Measurements from ENCODE around the gene HMGXB3. TPM values are rescaled to one million over a fixed set of nuclear protein-coding genes. Genes with fewer than 3 reads are reported as not detected.

The HMGXB3 gene
- total RNA-seq, 2 donors from 2014 or later = 22.6 to 43.5 TPM

DNA sequence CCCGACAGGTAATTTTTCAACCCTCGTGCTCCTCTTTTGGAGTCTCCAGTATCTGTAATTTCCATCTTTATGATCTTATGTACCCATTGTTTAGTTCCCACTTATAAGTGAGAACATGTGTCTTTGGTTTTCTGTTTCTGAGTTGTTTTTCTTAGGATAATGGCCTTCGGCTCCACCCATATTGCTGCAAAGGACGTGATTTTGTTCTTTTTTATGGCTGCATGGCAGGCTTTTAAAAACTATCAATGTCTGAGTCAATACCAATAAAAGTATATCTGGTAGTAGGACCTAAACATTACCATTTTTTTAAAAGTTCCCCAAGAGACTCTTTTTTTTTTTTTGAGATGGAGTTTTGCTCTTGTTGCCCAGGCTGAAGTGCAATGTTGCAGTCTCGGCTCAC, 43.9 kb upstream of the HMGXB3 start:
- DNase-seq (no peak), ATAC-seq (no peak)
- H3K4me3 ChIP-seq = no peak overlapping the region
- TF ChIP-seq POLR2A (IDR thresholded peaks at IDR 0.05) = no peak
- WGBS, 2 donors = 78 to 88% methylated on average over 5 of the region's 5 CpGs
- peaks cover 15% of the 10 kb centered on the region for H3K4me1 ChIP-seq
- H3K27ac ChIP-seq = no peak overlapping the region
- no peaks in the 10 kb centered on the region for H3K9me3 ChIP-seq
- H3K36me3 ChIP-seq (replicated peaks in 1 of 2; ENCODE audit: insufficient read depth in 1 of 2, low read depth in 2 of 2) = no peaks in the 10 kb centered on the region
- intact Hi-C loops (cut with DNase I) = no loop called here
- no peaks in the 10 kb centered on the region for H3K27me3 ChIP-seq

GRCh38 chr5:149957855-149958254, 42.7 kb upstream of the HMGXB3 start:
- Histone ChIP-seq H3K36me3 (replicated peaks in 1 of 2; ENCODE audit: insufficient read depth in 1 of 2, low read depth in 2 of 2) (no peaks in the 10 kb centered on the region), H3K4me1 (peaks cover 18% of the 10 kb centered on the region), H3K4me3 (no peak overlapping the region), H3K9me3 (no peaks in the 10 kb centered on the region), H3K27ac (no peak overlapping the region), H3K27me3 (no peaks in the 10 kb centered on the region)
- DNase-seq (no peak), ATAC-seq (no peak)
- TF ChIP-seq CTCF (IDR thresholded peaks at IDR 0.05) (no peak), POLR2A (IDR thresholded peaks at IDR 0.05) (no peak)
- intact Hi-C loops (cut with DNase I) = no loop called here
- WGBS, 2 donors = 78 to 79% methylated on average over 4 of the region's 4 CpGs

- no peaks in the 10 kb centered on the region for H3K9me3 ChIP-seq
- WGBS, 2 donors = 41 to 44% methylated on average over 14 of the region's 14 CpGs
- H3K27me3 ChIP-seq = no peaks in the 10 kb centered on the region
- TF ChIP-seq CTCF (IDR thresholded peaks at IDR 0.05) (peak; percentile 10 to 61 (median 34)), POLR2A (IDR thresholded peaks at IDR 0.05) (no peak)
- ATAC-seq (no peak), DNase-seq (peak in 1 of 4 donors; percentile 18)
- intact Hi-C loops (cut with DNase I) = no loop called here
- H3K27ac ChIP-seq = peak overlapping the region; percentile 82 to 91 (median 89)
- no peaks in the 10 kb centered on the region for H3K36me3 ChIP-seq (replicated peaks in 1 of 2; ENCODE audit: insufficient read depth in 1 of 2, low read depth in 2 of 2)
- H3K4me1 ChIP-seq = peaks cover 18% of the 10 kb centered on the region
- H3K4me3 ChIP-seq = peak overlapping the region in 1 of 2 donors; percentile 45
These were observed 40.9 kb upstream of the HMGXB3 start for GRCh38 chr5:149959406-149960236.

- peak within 1 kb of the TSS; percentile 45 to 79 for H3K4me3 ChIP-seq
- ATAC-seq (peak; percentile 99), DNase-seq (peak; percentile 96 to 98 (median 98))
- H3K36me3 ChIP-seq (replicated peaks in 1 of 2; ENCODE audit: insufficient read depth in 1 of 2, low read depth in 2 of 2) = no peaks in the 10 kb centered on the region
- H3K27ac ChIP-seq = peak within 1 kb of the TSS; percentile 82 to 91 (median 89)
- H3K9me3 ChIP-seq = no peaks in the 10 kb centered on the region
- H3K27me3 ChIP-seq = no peaks in the 10 kb centered on the region
- peaks cover 18% of the 10 kb centered on the region for H3K4me1 ChIP-seq
- WGBS, 2 donors = 0 to 1% methylated on average over 21 to 81 of the region's 84 CpGs
- intact Hi-C loops (cut with DNase I) = no loop called here
- TF ChIP-seq CTCF (IDR thresholded peaks at IDR 0.05) (peak in 1 of 7 experiments; percentile 9), POLR2A (IDR thresholded peaks at IDR 0.05) (peak; percentile 81 to 95 (median 94))
These were observed 40.0 kb upstream of the HMGXB3 start, which contains the start of gene SLC26A2 for GRCh38 chr5:149960272-149961185. TSS of gene SLC26A2 (plus strand) at chr5:149960758. CDS start at chr5:149977653, 16,895 bp downstream.

- intact Hi-C loops (cut with DNase I) = no loop called here
- no peaks in the 10 kb centered on the region for H3K9me3 ChIP-seq
- no peaks in the 10 kb centered on the region for H3K36me3 ChIP-seq (replicated peaks in 1 of 2; ENCODE audit: insufficient read depth in 1 of 2, low read depth in 2 of 2)
- H3K27ac ChIP-seq = peak overlapping the region; percentile 8 to 91 (median 80)
- TF ChIP-seq POLR2A (IDR thresholded peaks at IDR 0.05) (no peak), CTCF (IDR thresholded peaks at IDR 0.05) (peak in 1 of 7 experiments; percentile 1)
- ATAC-seq (peak; percentile 5), DNase-seq (no peak)
- H3K4me3 ChIP-seq = peak overlapping the region; percentile 45 to 79
- H3K4me1 ChIP-seq = peaks cover 18% of the 10 kb centered on the region
- no peaks in the 10 kb centered on the region for H3K27me3 ChIP-seq
- WGBS, 2 donors = 9 to 12% methylated on average over 23 of the region's 23 CpGs
These were observed 39.3 kb upstream of the HMGXB3 start for GRCh38 chr5:149961186-149961685.

All from body of pancreas (tissue), 4 donors.